ENCODE results near the gene RAB11FIP3. TPM values are rescaled to one million over a fixed set of nuclear protein-coding genes. Genes with fewer than 3 reads are reported as not detected.

The RAB11FIP3 gene
- total and polyA plus RNA-seq, 10 of the 15 experiments (the other 5 are each of a cell fraction or from before 2014, with no cell fraction given) = 1.2 to 27.3 (median 7.7) TPM

- TF ChIP-seq GATAD2B (conservative IDR thresholded peaks at IDR 0.05; ENCODE audit: low read depth) (0 out of 2 replicates have a peak, but pooled peaks have one; percentile 15), EGR1 (IDR thresholded peaks at IDR 0.05; ENCODE audit: borderline replicate concordance in 1 of 2, low read depth in 2 of 2, low read length in 2 of 2) (0 out of 3 replicates have a peak, but pooled peaks of 1 of the 2 experiments have one; percentile 6), TAF1 (IDR thresholded peaks at IDR 0.05; ENCODE audit: borderline replicate concordance, low read depth, low read length) (0 out of 2 replicates have a peak, but pooled peaks have one; percentile 20), MTA2 (IDR thresholded peaks at IDR 0.05; ENCODE audit: low read depth) (peak; percentile 31; the same call in 1 of the 2 replicates), MLLT1 (IDR thresholded peaks at IDR 0.05) (no peak), RB1 (IDR thresholded peaks at IDR 0.05; ENCODE audit: borderline replicate concordance) (no peak), YY1 (IDR thresholded peaks at IDR 0.05; ENCODE audit: low read depth, low read length) (no peak), BHLHE40 (IDR thresholded peaks at IDR 0.05; ENCODE audit: borderline replicate concordance in 1 of 2, low read depth in 2 of 2, low read length in 1 of 2) (peak in 1 of 2 experiments; percentile 48; a peak in 3 of 4 replicates), SUPT20H (IDR thresholded peaks at IDR 0.05; ENCODE audit: borderline replicate concordance, control insufficient read depth, low read depth, low read length) (no peak), ATF7 (IDR thresholded peaks at IDR 0.05; ENCODE audit: low read depth) (peak; percentile 11; the same call in 1 of the 2 replicates)
Measured at GRCh38 chr16:528111-529011, 102.9 kb downstream of the RAB11FIP3 start (continued).
